Epidermal melanocyte (primary cell): Measurements from ENCODE around the gene PCBP3.
"Not testable (repeated sequence)": the region's sequence is repeated elsewhere in the genome, so short reads cannot be mapped to it uniquely, and the experiment has no call there.

Experiments used
- DNase-seq: peaks from one replicate; pipeline ENCODE4 v3.0.0; 2011; ENCODE audit warnings: low spot score; ENCODE audit not compliant: insufficient read length

PCBP3 gene

GRCh38 chr21:45613396-45613795 is 30.1 kb upstream of the PCBP3 start:
- no peak for DNase-seq

- DNase-seq, result no peak
These were observed 29.6 kb upstream of the PCBP3 start for GRCh38 chr21:45613881-45614280.

- DNase-seq, result no peak
These were observed 28.3 kb upstream of the PCBP3 start for GRCh38 chr21:45615145-45615711.

- no peak for DNase-seq
These were observed 26.3 kb upstream of the PCBP3 start for GRCh38 chr21:45617021-45617921.

- DNase-seq, result no peak
These were observed 25.2 kb upstream of the PCBP3 start for GRCh38 chr21:45618287-45618686.

GRCh38 chr21:45618846-45619485 is 24.6 kb upstream of the PCBP3 start:
- no peak for DNase-seq

- no peak for DNase-seq
These were observed 23.2 kb upstream of the PCBP3 start for GRCh38 chr21:45620201-45620923.

- DNase-seq, result not testable (repeated sequence)
These were observed 21.8 kb upstream of the PCBP3 start for GRCh38 chr21:45621435-45622331.

- DNase-seq, result no peak
These were observed 21.0 kb upstream of the PCBP3 start for GRCh38 chr21:45622416-45623097.

- DNase-seq, result no peak
These were observed 20.1 kb upstream of the PCBP3 start for GRCh38 chr21:45623436-45623835.

GRCh38 chr21:45626127-45626526 is 17.4 kb upstream of the PCBP3 start:
- DNase-seq, result not testable (repeated sequence)

GRCh38 chr21:45629046-45629981 is 14.2 kb upstream of the PCBP3 start:
- DNase-seq, result no peak

GRCh38 chr21:45630066-45630694 is 13.3 kb upstream of the PCBP3 start:
- no peak for DNase-seq

- DNase-seq, result no peak
These were observed 12.6 kb upstream of the PCBP3 start for GRCh38 chr21:45630876-45631275.

GRCh38 chr21:45631540-45631939 is 12.0 kb upstream of the PCBP3 start:
- DNase-seq, result no peak

- no peak for DNase-seq
These were observed 11.4 kb upstream of the PCBP3 start for GRCh38 chr21:45632160-45632559.

GRCh38 chr21:45632637-45633251 is 10.8 kb upstream of the PCBP3 start:
- DNase-seq, result no peak
